Sigmoid colon (tissue), 4 donors: ENCODE measurements around the gene THOC5.

Source experiments
- EP300 ChIP-seq, 4 donors: sonication (generic); formaldehyde crosslinking; IDR thresholded peaks; one replicate each; pipeline ENCODE4 v1.6.1; 2017; ENCODE audit warnings: antibody characterized with exemption in 4 of 4
- POLR2A ChIP-seq, 2 donors: fragments of 450-650 bp; IDR thresholded peaks; one replicate each; pipeline ENCODE4 v1.6.1; 2016; ENCODE audit warnings: antibody characterized with exemption in 2 of 2, mild to moderate bottlenecking in 2 of 2, moderate library complexity in 2 of 2
- TF ChIP-seq, protein P1 (sequence below), 4 experiments: fragments of 450-650 bp in 3 of 4; fragments of 200-600 bp in 1 of 4; IDR thresholded peaks; one replicate each; pipeline ENCODE4 v1.5.1; 2016 to 2019; ENCODE audit warnings: antibody characterized with exemption in 4 of 4, mild to moderate bottlenecking in 3 of 4, moderate library complexity in 2 of 4

DNA sequence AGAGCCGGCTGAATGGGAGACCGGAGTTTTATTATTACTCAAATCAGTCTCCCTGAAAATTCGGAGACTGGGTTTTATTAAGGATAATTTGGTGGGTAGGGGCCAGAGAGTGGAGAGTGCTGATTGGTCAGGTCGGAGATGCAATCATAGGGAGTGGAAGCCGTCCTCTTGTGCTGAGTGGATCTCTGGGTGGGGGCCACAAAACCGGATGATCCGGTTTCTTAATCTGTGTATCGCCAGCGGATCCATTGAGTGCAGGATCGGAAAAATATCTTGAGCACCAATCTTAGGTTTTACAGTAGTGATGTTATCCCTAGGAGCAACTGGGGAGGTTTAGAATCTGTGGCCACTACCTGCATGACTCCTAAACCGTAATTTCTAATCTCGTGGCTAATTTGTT, 28.2 kb upstream of the THOC5 start:
- TF ChIP-seq, protein P1, sequence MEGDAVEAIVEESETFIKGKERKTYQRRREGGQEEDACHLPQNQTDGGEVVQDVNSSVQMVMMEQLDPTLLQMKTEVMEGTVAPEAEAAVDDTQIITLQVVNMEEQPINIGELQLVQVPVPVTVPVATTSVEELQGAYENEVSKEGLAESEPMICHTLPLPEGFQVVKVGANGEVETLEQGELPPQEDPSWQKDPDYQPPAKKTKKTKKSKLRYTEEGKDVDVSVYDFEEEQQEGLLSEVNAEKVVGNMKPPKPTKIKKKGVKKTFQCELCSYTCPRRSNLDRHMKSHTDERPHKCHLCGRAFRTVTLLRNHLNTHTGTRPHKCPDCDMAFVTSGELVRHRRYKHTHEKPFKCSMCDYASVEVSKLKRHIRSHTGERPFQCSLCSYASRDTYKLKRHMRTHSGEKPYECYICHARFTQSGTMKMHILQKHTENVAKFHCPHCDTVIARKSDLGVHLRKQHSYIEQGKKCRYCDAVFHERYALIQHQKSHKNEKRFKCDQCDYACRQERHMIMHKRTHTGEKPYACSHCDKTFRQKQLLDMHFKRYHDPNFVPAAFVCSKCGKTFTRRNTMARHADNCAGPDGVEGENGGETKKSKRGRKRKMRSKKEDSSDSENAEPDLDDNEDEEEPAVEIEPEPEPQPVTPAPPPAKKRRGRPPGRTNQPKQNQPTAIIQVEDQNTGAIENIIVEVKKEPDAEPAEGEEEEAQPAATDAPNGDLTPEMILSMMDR (IDR thresholded peaks at IDR 0.05) = no peak
- TF ChIP-seq POLR2A (IDR thresholded peaks at IDR 0.05) = no peak
- TF ChIP-seq EP300 (IDR thresholded peaks at IDR 0.05) = no peak
